Stimulated activated CD8-positive, alpha-beta memory T cell treated with anti-CD3 and anti-CD28 coated beads, Interleukin-12 subunit alpha, Interleukin-12 subunit beta, amount 100 ng/mL, for 24 hours (primary cell): Measurements from ENCODE around the gene PON1.

ENCODE experiments used
- DNase-seq: peaks from one replicate; pipeline ENCODE4 v3.0.0-alpha.2; 2020; ENCODE audit errors: extremely low read depth

PON1 gene

DNA sequence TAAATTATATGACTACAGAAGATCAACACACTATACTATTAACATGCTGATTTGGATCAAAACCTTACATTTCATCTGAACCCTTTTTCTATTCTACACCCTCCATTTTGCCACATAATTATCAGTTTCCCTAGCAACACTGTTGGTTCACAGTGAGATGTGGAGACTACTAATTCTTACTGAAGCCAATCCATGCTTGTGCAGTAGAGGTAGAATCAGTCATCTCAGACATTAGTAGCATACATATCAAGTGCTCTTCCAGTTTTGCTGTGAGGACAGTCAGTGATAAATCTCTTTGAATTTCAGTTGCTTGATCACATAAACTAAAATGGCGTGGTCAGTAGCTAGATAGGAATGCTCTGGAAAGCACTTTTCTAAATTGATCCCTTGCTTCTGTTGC lies 70.3 kb downstream of the PON1 start:
- no peak for DNase-seq

DNA sequence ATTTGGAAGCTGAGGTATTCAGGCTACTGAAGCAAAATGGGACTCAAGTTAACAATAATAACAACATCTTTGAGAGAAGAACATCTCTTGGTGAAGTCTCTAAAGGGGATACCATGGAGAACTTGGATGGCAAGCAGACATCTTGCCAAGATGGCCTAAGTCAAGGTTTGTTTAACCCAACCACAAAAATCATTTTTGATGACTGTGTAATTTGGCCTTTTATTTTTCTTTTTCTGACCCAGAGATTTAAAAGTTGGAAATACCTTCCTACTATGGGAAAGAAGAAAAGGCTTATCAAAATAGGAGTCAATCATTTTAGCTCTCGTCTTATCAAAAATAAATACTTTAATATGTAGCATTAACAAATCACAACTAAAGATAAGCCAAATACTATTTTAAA lies 72.4 kb downstream of the PON1 start:
- no peak for DNase-seq

DNA sequence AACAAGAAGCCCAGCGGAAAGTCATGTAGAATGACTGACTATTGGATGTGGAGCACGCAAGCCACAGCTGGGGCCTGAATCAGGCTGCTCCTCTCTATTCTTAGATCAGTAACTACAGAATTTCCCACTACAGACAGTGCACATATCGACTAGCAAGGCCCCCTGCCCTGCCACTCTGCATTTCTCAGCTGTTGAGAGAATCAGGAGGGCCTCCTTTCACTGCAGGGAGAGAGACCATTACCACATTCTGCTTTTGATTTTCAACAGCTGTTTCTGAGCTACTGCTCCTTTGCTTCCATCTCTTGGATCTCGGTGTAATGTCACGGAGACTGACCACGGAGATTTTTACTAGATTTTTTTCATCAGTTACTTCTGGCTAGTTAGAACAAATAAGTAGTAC lies 73.8 kb downstream of the PON1 start:
- no peak for DNase-seq
